ENCODE results near the gene RIMBP2.

DNA sequence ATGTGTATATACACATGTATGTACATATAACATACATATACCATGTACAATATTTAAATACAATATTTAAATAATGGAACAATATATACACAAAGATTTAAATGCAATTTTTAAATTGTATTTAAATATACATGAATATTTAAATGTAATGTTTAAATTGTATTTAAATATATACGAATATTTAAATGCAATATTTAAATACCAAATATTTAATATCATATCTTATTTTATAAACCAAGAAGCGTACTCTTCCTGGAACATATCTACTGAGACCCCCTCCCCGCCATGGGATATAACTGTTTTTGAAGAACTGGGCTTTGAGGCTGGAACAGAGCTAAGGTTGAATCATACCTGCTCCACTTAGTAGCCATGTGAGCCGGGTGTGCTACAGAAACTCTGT, 29.8 kb upstream of the RIMBP2 start:
- TF ChIP-seq CTCF (IDR thresholded peaks at IDR 0.05; ENCODE audit: insufficient read depth, low read length) = no peak
- TF ChIP-seq GABPA (IDR thresholded peaks at IDR 0.05; ENCODE audit: low read depth) = no peak
- TF ChIP-seq POLR2AphosphoS5 (IDR thresholded peaks at IDR 0.05; ENCODE audit: low read depth) = no peak
- TF ChIP-seq REST (IDR thresholded peaks at IDR 0.05; ENCODE audit: insufficient replicate concordance, low read depth) = no peak
- no peak for TF ChIP-seq SPI1 (IDR thresholded peaks at IDR 0.05; ENCODE audit: borderline replicate concordance, low read depth)

Data from HL-60 (cell line).